CD4-positive, alpha-beta T cell treated with Interleukin-2 at 100 ng/mL for 4 hours (primary cell): ENCODE results near the gene GALR2.

Experiments
- DNase-seq: peaks from one replicate; pipeline ENCODE4 v3.0.0-alpha.2; 2020; ENCODE audit warnings: low spot score

GALR2 gene

DNA sequence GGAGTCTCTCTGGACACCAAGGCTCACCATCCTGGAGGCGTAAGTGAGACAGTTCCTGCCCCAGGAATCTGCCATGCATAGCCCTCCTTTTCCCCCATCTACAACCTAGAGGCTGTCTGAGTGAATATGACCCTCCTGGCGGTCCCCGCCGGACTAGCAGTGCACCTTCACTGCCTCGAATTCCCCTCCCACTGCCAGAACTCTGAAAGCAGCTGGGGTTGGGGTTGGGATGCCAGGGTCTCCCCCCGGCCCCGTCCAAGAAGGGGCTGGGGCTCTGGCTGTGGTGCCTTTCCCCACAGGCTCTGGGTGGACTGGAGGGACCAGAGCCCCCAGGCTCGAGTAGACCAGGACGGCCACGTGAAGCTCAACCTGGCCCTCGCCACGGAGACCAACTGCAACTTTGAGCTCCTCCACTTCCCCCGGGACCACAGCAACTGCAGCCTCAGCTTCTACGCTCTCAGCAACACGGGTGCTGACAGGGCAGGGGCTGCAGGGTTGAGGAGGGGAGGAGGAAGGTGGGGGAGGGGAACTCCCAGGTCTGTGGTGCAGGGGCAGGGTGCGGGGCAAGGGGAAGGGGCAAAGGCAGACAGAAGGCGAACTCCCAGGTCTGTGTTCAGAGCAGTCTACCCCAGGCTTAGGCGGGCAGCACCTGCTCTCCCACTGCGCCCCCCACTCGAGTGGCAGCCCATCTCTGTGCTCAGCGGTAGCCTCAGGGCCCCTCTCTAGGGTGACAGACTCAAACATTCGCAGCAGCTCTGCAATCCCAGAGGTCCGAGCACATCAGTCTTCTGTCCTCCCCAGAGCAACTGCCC lies 5.6 kb downstream of the GALR2 start:
- no peak for DNase-seq

DNA sequence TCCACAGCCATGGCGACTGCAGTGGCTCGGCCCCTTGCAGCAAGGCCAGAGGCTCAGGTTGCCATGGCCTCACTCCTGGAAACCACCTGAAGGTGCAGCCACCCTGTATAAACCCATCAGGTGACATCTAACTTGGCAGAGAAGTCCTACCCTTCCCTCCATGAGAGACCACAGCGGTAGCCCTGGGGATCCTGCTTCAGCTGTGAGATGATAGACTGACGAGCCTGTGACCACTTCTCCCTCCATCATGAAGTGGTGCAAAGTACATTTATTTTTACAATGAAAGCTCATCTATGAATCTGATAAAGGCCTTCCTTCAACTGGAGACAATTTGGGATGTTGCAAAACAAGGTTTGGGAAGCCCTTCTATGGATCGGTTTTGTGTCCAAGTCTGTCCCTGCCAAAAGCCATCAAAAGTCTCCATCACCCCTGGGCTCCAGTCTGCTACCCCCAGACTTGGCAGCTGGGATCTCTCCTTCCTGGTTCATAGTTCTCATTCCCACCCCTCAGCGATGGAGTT lies 6.2 kb downstream of the GALR2 start:
- no peak for DNase-seq

DNA sequence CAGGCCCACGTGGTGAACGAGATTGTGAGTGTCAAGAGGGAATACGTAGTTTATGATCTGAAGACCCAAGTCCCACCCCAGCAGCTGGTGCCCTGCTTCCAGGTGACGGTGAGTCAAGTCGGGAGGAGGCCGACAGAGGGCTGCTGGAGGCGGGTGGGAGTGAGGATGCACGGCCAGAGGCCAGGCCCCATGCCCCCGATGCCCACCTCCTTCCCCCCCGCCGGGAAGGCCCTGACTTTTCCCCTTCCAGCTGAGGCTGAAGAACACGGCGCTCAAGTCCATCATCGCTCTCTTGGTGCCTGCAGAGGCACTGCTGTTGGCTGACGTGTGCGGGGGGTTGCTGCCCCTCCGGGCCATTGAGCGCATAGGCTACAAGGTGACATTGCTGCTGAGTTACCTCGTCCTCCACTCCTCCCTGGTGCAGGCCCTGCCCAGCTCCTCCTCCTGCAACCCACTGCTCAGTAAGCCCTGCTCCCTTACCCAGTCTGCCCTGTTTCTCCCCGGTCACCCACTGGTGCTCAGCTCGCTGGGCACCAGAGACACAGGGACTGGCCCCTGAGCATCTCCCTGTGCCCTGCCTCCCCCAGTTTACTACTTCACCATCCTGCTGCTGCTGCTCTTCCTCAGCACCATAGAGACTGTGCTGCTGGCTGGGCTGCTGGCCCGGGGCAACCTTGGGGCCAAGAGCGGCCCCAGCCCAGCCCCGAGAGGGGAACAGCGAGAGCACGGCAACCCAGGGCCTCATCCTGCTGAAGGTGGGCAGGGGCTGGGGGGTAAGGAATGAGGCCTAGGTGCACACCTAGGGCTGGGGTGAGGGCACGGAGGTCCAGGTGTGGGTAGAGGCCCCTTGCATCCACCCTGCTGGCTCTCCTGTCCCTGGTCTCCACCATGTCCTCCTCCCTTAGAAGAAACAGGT lies 7.0 kb downstream of the GALR2 start:
- no peak for DNase-seq

GRCh38 chr17:76082326-76083251 lies 8.0 kb downstream of the GALR2 start:
- DNase-seq = no peak

- DNase-seq = no peak
These were observed 9.1 kb downstream of the GALR2 start for GRCh38 chr17:76083536-76084182.

DNA sequence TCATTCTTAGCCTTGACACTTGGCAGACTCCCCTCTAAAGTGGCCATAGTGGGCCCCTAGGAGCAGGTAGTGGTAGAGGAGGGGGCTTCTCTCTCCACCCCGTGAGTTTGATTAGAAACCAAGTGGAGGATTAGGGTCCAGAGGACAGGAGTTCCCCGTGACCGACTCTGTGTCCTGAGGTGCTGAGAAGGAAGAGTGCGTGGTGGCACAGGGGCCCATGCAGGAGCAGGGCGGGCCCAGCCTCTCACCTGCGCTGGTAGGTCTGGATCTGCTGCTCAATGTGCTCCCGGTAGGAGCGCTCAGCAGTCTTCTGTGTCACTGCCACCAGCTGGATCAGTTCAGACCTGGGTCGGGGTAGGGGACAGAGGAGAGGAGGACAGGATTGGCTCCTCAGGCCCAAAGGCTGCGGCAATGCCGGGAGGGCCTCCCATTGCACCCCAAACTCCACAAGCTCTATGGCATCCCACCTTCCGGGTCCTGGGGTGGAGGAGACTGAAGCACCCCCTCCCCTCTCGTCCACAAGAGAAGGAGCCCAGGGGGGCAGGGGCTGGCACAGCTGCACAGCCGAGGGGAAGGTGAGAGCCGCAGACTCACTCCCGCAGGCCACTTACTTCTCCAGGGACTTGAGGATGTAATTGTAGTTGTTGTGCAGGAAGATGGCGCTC lies 10.6 kb downstream of the GALR2 start:
- DNase-seq = no peak

- DNase-seq = no peak
These were observed 11.3 kb downstream of the GALR2 start for GRCh38 chr17:76085731-76086366.

DNA sequence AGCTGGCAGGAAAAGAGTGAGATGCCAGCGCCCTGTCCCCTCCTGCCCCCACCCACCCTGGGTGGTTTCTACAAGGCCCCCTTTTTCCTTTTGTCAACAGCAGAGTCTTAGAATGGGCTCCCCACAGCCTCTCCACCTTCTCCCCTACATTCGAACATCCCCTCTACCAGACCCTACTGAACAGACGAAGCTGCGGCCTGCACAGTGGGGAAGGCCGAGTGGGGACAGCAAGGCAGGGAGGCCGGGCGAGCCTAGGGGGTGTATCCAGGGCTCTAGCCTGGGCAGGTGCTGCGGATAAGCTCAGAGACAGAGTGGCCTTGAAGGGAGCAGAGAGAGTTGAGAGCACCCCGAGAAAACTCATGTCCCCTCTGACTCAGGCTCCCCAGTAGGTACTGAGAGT lies 11.8 kb downstream of the GALR2 start:
- DNase-seq = no peak

DNA sequence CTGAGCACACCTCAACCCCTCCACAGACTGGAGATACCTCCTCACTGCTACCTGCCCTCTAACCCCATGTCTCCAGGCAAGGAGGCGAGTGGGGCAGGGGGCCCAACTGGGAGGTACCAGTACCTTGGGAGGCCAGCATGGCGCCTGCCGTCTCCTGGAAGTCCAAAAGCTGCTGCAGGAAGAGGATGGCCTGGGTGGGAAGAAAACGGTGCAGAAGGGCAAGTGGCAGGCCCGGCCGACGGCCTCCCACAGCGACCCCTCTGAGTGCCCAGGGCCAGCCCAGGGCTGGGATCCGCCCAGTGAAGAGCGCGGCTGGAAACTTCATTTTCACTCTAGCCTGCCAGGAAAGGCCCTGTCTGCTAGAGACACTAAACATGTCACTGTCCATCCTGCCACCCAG lies 12.9 kb downstream of the GALR2 start:
- no peak for DNase-seq

DNA sequence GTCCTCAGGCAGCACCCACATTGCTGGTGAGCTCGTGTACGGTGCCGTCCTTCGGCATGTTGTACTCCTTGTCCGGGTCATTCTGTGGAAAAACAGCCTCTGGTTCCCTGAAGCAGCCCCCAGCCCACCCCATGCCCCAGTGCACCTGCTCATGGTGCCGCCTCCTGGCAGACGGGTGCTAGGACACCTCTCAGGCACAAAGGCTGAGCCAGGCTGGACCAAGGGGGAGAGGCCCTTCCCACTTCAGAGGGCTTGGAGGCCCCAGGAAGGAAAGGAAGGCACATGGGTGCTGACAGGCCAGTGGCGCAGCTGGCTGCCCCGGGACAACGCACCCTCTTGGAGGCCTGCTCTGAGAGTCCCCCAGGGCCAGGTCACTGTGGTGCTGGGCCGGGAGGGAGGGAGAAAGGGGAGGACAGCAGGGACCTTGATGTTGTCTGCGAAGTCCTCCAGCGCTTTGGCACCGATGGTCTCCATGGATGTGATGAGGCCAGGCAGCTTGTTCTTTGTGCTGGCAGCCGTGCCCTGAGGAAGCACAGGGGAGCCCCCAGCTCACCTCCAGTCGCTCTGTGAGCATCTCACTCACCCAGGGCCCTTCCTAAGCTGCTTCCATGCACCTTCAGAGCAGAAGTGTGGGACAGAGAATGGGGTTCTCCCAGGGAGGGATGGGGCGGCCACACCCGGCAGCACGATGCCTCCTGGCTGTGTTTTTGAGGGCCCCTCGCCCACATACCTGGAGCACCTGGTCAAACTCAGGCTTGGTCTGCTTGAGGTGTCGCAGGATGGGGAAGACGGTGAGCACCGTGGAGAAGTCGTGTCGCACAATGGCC lies 13.7 kb downstream of the GALR2 start:
- no peak for DNase-seq

DNA sequence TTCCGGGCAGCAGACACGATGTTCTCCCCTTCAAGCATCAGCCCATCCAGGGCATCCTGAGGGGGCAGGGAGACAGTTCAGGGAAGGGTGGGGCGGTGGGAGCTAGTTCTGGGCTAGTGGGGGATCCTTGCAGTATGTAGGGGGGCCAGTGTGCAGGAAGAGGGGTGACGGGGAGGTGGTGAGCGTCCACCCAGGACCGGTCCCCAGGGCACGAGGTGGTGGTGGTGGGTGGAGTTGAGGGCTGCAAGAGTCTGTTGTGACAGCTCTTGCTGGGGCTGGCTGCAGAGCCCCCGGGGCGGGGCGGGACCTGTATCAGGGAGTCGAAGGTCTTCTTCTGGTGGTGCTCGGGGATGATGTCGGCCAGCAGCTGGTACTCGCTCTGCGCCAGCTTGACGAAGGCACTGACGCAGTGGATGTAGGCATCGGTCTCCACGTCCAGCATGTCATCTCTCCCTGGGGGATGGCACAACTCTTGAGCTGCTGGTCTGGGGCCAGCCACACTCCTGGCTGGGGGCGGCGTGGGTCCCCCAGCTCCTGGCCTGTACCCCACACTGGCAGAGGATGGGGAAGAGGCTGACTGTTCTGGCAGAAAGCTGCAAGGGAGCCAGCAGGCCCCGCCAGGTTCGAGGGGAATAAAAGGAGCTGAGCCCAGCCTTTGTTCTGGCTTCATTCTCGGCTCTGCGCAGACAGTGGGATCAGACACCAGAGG lies 14.4 kb downstream of the GALR2 start:
- DNase-seq = no peak

GRCh38 chr17:76089680-76090516 lies 15.3 kb downstream of the GALR2 start:
- DNase-seq = no peak

DNA sequence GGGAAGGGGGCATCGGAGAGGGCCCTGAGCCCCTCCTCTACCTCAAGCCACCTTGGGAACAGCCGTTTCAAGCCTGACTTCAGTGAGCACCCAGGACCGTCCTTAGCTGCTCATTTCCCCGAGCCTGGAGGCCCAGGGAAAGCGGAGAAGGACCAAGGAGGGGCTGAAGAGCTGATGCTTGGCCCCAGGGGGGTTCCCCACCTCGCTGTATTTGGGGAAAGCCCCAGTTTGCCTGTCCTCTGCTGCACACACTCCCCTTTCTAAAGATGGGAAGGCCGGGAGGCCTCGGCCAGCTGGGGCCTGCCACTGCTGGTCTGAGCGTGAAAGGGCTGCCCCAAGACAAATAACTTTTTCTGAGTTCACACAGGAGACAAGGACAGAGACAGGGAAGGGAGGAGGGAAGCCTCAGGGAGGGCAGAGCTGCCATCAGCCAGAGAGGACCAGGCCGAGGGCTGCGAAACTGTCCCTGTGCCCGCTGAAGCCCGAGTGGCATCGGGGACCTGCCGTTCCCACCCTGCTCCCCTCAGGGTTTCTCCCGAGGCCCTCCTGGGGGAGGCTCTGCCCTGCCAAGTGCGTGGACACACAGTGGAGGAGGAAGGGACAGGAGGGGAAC lies 16.0 kb downstream of the GALR2 start:
- DNase-seq = no peak

GRCh38 chr17:76091526-76092286 lies 17.1 kb downstream of the GALR2 start:
- no peak for DNase-seq

- DNase-seq = no peak
These were observed 18.2 kb downstream of the GALR2 start for GRCh38 chr17:76092526-76093413.

DNA sequence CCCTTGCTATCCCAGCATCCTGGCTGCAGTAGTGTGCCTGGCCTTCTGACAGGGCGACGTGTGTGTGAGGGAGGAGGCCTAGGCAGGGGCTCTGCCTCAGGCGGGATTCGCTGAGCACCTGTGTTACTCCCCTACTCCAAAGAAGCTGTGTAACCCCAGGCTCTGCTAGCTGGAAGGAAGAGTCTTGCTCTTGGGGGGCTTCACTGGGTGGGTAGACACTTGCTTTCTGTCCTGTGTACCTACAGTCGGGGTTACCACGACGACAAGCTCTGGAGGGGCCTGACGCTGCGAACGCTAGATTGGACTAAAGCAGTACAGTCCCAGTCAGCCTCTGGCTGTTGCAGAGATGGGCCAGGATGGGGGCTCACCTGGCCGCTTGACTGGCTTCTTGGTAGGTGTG lies 19.5 kb downstream of the GALR2 start:
- no peak for DNase-seq
